NCI-H2081 (cell line): Measurements from ENCODE around the gene GLG1.

ENCODE experiments used
- DNase-seq, 2 experiments: peaks; one replicate each; lab custom pipeline; 2025; lab: John Stamatoyannopoulos, UW

GLG1 gene

GRCh38 chr16:74472540-74472939 lies 134.4 kb downstream of the GLG1 start:
- DNase-seq = no peak

- DNase-seq = no peak
Measured at GRCh38 chr16:74472010-74472409, 134.9 kb downstream of the GLG1 start.

GRCh38 chr16:74469946-74470478 lies 136.9 kb downstream of the GLG1 start:
- no peak for DNase-seq

- no peak for DNase-seq
Measured at GRCh38 chr16:74468807-74469525, 137.9 kb downstream of the GLG1 start.

GRCh38 chr16:74466872-74467271 lies 140.0 kb downstream of the GLG1 start:
- DNase-seq = no peak

GRCh38 chr16:74465851-74466685 lies 140.8 kb downstream of the GLG1 start:
- no peak for DNase-seq

GRCh38 chr16:74465281-74465680 lies 141.6 kb downstream of the GLG1 start:
- DNase-seq = no peak

- DNase-seq = no peak
Measured at GRCh38 chr16:74463888-74464287, 143.0 kb downstream of the GLG1 start.

- DNase-seq = no peak
Measured at GRCh38 chr16:74462361-74462760, 144.6 kb downstream of the GLG1 start.

- no peak for DNase-seq
Measured at GRCh38 chr16:74461826-74462225, 145.1 kb downstream of the GLG1 start.

- no peak for DNase-seq
Measured at GRCh38 chr16:74460542-74460941, 146.4 kb downstream of the GLG1 start.

GRCh38 chr16:74456290-74456625 lies 150.7 kb downstream of the GLG1 start:
- DNase-seq = no peak

GRCh38 chr16:74455619-74456289 lies 151.2 kb downstream of the GLG1 start:
- DNase-seq = no peak

GRCh38 chr16:74455213-74455612 lies 151.7 kb downstream of the GLG1 start:
- DNase-seq = no peak

- no peak for DNase-seq
Measured at GRCh38 chr16:74451951-74452758, 154.8 kb downstream of the GLG1 start.

GRCh38 chr16:74450967-74451760 lies 155.8 kb downstream of the GLG1 start:
- DNase-seq = no peak

- DNase-seq = no peak
Measured at GRCh38 chr16:74450236-74450635, 156.7 kb downstream of the GLG1 start.

GRCh38 chr16:74449470-74449869 lies 157.4 kb downstream of the GLG1 start:
- DNase-seq = no peak

- no peak for DNase-seq
Measured at GRCh38 chr16:74448990-74449389, 157.9 kb downstream of the GLG1 start.

GRCh38 chr16:74447578-74447977 lies 159.3 kb downstream of the GLG1 start:
- DNase-seq = no peak

- DNase-seq = no peak
Measured at GRCh38 chr16:74446866-74447265, 160.0 kb downstream of the GLG1 start.
